GM23248 (cell line): ENCODE measurements around the gene ZNF311.

Experiments
- EZH2 ChIP-seq: fragments of 200-600 bp; sonication (generic); IDR thresholded peaks from 2 replicates; pipeline ENCODE4 v1.6.1; 2018; ENCODE audit warnings: antibody characterized with exemption, mild to moderate bottlenecking; ENCODE audit not compliant: insufficient read depth, poor library complexity, severe bottlenecking
- EZH2phosphoT487 ChIP-seq: fragments of 200-600 bp; sonication (generic); IDR thresholded peaks from 2 replicates; pipeline ENCODE4 v1.6.1; 2018; ENCODE audit warnings: antibody characterized with exemption, moderate library complexity, mild to moderate bottlenecking, low read depth; ENCODE audit not compliant: insufficient read depth

DNA sequence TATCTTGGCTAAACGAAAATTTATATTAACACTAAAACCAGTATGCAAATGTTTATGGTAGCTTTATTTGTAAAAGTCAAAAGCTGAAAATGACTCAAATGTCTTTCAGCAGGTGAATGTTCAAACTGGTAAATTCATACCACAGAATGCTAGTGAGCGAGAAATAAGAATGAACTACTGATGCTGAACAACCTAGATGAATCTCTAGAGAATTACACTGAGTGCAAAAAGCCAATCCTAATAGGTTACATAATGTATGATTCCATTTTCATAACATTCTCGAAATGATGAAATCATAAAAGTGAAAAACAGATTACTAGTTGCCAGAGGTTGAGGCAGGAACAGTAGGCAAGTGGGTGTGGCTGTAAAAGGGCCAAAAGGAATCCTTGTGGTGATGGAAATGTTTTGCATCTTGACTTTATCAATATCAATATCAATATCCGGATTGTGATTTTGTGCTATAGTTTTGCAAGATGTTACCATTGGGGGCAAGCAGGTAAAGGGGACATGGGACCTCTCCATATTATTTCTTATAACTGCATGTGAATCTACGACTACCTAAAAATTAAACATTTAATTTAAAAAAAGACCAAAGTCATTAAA lies 26.1 kb downstream of the ZNF311 start:
- TF ChIP-seq EZH2phosphoT487 (no peak), EZH2 (no peak)
